Fibroblast of lung (primary cell): ENCODE data around the gene KLF15.

ENCODE experiments used
- CTCF ChIP-seq, 2 donors: IDR thresholded peaks in 1 of 2; conservative IDR thresholded peaks in 1 of 2; 1 replicate in 1 of 2; 2 replicates in 1 of 2; pipeline ENCODE4 v1.5.1; 2011 to 2012; ENCODE audit warnings: low read length in 2 of 2, control low read depth in 1 of 2, inconsistent platforms in 1 of 2, low read depth in 1 of 2, mild to moderate bottlenecking in 1 of 2
- EZH2 ChIP-seq: IDR thresholded peaks from 2 replicates; pipeline ENCODE4 v1.5.1; 2012; ENCODE audit warnings: low read length, control low read depth, mild to moderate bottlenecking; ENCODE audit errors: missing control alignments

GRCh38 chr3:126346466-126346865 lies 10.7 kb downstream of the KLF15 start:
- no peak for TF ChIP-seq EZH2
- TF ChIP-seq CTCF (conservative IDR thresholded peaks at IDR 0.05 in 1 of 2, IDR thresholded peaks at IDR 0.05 in 1 of 2; ENCODE audit: low read depth in 1 of 2, low read length in 2 of 2) = no peak
